Measurements from ENCODE around the gene HK1.
A peak's percentile ranks its signal among the peaks of the same experiment; 100 is the strongest.
"Not testable (repeated sequence)": the region's sequence is repeated elsewhere in the genome, so short reads cannot be mapped to it uniquely, and the experiment has no call there.

Gene HK1

DNA sequence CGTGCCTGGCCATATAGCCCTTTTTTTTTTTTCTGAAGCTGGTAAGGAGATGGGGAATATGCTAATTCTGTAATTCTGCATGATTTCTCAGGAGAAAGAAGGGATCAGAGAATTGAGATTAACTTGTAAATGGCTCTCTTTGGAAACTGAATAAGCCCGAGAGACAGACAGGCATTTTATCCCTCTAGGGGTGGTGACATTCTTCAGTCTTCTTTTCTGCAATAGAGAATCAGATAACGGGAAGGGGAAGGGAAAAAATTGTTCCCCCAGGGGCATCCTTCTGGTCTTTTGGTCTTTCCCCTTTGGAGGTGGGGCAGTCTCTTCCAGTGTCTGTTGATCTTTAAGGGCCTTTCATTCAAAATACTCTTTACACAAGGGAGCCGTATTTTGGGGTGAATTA, 34.2 kb downstream of the HK1 start:
- peak; percentile 55 for DNase-seq

DNA sequence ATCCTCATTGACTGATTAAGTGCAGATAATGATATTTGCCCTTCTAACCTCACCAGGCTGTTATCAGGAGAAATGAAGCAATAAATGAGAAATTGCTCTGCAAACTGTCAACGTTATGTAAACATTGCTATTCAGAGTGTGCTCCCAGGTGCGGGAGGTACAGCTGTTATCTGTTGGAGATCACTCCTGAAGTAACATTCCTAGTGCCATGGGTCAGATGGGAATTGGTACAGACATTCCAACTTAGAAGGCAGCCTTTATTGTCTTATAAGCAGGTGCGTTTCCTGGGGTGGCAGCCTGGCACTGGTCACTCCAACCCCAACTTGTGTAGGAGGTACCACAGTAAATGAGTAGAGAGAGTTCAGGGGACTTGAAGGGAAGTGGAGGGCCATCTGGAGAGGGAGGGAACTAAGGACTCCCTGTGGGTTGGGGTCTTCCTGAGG, 36.8 kb downstream of the HK1 start:
- peak; percentile 45 for DNase-seq

GRCh38 chr10:69315610-69316312, 37.5 kb downstream of the HK1 start:
- DNase-seq = peak; percentile 54

DNA sequence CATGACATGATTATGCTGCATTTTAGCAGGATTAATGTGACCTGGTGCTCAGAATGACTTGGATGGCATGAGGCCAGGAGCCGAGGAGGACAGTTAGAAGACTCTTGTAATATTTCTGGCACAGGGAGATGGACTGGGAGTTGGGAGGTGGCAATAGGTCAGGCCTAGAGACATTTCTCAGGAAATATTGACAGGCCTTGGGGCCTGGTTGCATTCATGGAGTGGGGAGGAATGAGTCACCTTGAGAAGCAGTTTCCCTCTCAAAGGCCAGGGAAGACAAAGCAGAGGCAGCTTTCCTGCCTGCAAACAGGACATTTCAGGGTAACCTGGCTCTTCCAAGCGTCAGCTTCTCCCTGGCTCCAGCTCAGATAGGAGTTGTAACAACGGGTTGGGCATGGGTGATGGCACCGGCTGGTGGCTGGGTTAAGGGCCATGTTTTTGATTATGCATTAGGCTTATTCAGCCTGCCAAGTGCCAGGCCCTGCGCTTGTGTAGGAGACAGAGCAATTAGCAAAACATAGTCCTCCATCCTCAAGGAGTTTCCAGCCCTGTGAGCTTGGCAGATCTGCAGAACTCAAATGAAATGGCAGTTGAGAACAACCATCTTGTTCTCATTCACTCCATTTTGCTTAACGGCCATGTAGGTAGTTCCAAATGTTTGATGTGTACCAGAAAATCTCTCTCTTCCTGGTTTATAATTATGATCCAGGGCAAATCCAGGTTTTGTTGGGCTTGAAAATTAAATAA, 38.2 kb downstream of the HK1 start:
- peak; percentile 83 for DNase-seq

DNA sequence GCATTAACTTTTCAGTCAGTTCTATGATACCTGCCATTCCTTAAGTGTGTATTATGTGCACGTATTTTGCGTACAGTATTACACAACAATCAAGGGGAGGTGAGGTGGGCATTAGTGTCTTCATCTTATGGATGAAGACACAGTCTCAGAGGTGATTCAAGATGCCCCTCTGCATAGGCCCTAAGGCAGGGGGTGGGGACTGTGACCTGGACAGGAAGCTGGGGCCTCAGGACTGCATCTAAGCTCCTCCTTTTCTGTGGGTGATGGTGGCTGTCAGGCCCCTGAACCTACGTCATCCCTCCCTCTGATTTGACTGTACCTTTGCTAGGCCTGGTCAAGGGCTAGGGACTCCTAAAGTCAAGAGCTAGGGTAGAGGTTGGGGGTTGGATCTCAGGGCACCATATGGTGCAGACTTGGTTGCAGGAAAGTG, 38.9 kb downstream of the HK1 start:
- DNase-seq = peak; percentile 76

GRCh38 chr10:69317626-69318105, 39.4 kb downstream of the HK1 start:
- no peak for DNase-seq

GRCh38 chr10:69318106-69318866, 40.0 kb downstream of the HK1 start:
- peak; percentile 95 for DNase-seq

GRCh38 chr10:69318867-69319727, 40.8 kb downstream of the HK1 start:
- peak; percentile 65 for DNase-seq

- DNase-seq = peak; percentile 55
Measured at GRCh38 chr10:69319841-69320316, 41.6 kb downstream of the HK1 start.

DNA sequence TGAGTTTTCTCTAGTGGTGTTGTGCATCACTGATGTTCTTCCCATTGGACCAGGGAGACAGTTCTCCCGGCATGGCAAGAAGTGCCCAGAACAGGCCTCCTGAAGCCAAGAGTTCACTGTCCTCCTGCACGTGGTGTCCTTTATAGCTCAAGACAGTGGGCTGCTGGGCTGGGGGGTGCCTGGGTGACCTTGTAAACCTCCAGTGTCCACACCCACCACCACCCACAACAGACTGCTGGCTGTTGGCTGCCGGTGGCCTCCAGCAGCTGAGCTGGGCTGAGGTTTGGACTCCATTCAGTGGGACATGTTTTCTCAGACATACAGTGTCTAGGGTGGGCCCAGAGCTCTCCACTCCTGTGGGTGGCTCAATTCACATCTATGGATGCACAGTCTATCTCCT, 42.2 kb downstream of the HK1 start:
- peak; percentile 33 for DNase-seq

DNA sequence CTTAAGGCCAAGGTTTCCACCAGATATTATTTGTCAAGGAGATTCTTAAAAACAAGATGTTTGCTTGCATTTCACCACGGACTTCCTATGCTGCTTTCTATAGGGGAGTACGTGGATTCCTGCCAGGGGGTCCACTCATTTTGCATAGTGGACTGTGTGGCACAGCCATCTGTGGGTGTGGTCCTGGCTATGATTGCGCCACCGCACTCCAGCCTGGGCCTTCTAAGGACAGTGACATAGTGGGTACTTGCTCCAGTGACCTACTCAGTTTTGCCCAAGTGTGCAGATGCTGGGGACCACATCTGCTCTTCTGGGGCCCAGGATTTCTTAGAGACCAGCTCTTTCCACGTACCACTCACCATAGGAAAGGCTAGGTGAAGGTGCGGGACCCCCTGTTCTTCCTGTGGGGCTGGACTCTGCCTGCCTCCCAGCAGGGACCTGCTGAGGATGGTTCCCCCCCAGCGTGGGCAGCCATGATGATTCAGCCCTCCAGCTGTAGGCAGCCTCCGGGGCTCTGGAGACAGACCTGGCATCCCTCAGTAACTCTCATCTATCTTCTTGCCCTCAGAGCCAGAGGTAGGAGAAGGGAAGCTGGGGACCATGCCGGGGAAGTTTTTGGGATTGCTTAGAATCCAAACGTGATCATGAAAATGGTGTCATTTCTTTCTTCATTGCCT, 42.9 kb downstream of the HK1 start:
- peak; percentile 42 for DNase-seq

DNA sequence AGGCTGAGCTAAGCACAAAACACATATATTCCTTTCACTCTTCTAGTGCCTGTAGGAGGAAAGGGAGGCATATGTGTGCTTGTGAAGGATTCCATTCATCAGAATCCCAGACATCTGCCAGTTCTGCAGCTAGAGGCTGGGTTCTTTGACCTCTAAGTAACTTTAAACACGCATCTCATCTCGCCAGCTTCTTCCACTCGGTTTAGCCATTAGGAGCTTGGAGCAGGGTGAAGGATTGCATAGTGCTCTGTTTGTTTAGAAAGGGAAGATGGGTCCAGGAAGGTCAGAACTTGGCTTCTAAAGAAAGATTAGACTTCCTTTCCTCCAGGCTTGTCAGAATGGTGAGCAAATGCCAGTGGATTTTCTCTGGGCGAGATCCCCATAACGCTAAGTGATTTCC, 43.6 kb downstream of the HK1 start:
- DNase-seq = peak; percentile 47

GRCh38 chr10:69322346-69322745, 44.0 kb downstream of the HK1 start:
- not testable (repeated sequence) for DNase-seq

DNA sequence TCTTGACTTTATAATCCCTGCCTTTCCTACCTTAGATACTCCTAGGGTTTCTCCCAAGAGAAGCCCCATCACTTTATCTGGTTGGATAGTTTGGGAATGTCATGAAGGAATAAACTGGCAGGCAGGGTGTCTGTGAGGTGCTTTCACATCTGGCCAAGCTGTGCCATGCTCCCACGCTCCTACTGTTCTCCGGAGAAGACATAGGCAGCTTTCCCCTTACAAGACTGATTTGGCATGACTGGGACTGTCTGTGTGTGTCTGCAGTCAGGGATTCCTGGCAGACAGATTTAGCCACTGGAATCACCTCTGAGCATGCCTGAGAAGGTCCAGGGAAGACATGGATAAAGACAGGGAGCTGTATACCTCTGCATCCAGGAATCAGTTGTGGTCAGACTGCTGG, 45.3 kb downstream of the HK1 start:
- DNase-seq = peak; percentile 60

- peak; percentile 48 for DNase-seq
Measured at GRCh38 chr10:69324583-69324982, 46.3 kb downstream of the HK1 start.

DNA sequence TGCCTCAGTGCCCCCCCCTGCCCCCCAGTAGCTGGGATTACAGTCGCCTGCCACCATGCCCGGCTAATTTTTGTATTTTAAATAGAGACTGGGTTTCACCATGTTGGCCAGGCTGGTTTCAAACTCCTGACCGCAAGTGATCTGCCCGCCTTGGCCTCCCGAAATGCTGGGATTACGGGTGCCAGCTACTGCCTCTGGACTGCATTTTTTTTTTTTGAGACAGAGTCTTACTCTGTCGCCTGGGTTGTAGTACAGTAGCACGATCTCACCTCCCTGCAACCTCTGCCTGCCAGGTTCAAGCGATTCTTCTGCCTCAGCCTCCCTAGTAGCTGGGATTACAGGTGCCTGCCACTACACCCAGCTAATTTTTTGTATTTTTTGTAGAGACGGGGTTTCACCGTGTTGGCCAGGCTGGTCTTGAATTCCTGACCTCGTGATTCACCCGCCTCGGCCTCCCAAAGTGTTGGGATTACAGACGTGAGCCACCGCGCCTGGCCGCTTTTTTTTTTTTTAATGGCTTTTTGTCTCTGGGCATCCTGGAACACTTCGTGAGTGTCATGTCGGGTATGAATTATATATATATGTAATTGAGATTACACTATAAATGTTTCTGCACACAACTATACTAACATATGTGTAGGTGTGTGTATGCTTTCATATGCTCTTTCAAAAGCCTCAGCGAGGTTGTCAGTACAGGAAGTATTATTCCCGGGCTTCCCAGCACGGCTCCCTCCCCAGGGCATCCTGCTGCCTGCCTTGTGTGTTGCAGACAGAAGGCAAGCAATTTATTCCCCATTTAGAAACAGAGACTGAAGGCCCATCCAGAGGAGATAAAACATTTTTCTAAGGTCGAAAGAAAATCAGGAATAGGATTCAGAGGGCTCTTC, 47.6 kb downstream of the HK1 start:
- DNase-seq = peak; percentile 86

DNA sequence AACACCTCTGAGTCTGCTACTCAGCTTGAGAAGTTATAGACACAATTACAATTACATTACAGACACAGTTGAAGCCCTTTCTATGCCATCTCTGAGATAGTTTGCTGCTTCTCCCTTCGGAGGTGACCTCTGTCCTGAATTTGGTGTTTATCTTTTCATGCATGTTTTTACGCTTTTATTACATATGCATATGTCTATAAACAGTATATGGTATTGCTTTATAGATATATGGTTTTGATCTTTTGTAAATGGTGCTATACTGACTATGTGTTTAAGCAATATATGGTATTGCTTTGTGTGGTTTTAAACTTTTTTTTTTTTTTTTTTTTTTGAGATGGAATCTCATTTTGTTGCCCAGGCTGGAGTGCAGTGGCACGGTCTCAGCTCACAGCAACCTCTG, 48.4 kb downstream of the HK1 start:
- DNase-seq = no peak

DNA sequence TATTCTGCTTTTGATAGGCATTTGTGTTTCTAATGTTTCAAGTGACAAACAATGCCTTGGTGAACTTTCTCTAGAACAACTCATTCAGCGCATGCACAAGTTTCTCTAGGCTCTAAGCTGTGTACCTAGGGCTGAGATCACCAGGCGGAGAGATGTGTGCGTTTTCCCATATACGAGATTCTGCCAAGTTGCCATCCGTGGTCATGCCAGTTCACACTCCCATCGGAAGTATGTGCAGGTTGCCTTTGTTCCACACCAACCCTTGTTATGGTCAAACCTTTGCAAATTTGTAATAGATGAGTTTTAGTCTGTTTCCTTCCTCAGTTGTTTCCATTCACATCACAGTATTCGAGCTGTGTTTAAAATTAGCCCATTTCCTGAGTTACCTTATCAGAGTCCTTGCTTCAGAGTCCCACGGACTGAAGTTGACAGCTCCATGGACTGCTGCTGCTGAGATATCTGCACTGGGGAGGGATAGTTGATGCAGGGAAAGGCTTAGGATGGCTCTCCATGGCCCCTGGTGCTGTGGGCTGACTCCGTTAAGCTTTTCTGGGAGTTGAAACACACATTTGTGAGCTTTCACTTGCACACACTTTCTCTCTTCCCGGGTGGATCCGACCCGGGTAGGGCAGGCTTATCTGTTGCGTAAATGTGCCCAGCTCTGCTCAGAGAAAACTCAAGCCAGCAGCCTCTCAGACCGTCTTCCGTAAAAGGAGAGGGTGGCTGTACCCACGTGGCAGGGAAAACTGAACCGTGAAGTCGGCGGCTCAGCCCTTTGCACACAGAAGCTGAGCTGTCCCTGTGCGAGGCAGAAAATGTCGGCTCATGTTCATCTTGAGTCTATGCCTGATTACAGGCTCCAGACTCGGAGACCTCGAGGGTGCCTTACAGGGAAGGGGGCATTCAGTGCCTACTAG, 49.4 kb downstream of the HK1 start:
- DNase-seq = no peak

DNA sequence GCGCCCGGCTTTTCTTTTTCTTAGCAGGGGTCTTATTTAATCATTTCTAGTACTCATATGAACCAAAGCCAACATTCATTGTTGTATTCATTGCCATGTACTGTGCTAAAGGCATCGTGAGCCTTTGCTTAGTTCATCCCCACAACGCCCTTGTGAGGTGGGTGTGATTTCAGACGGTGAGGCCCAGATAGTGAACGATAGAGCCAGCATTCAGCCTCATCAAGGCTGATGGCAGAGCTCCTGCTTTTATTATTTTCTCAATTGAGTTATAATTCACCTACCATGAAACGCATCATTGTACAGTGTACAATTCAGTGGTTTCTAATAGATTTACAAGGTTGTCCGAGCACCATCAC, 50.1 kb downstream of the HK1 start:
- DNase-seq = no peak

- DNase-seq = not testable (repeated sequence)
Measured at GRCh38 chr10:69328888-69329287, 50.6 kb downstream of the HK1 start.

All from islet precursor cell (in vitro differentiated cells).